ENCODE data around the gene ARL4A.

Gene ARL4A

DNA sequence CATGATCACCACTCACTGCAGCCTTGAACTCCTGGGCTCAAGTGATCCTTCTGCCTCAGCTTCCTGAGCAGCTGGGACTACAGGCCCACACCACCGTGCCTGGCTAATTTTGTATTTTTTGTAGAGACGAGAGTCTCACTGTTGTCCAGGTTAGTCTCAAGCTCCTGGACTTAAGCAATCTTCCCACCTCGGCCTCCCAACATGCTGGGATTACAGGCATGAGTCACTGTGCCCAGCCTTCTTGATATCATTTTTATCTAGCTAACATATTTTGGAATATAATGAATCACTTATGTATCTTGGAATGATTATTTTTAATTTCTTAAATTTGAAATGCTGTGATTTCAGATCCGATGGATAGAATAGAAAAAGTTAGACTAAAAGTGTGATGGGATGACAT lies 18.4 kb downstream of the ARL4A start:
- no peak for DNase-seq

DNA sequence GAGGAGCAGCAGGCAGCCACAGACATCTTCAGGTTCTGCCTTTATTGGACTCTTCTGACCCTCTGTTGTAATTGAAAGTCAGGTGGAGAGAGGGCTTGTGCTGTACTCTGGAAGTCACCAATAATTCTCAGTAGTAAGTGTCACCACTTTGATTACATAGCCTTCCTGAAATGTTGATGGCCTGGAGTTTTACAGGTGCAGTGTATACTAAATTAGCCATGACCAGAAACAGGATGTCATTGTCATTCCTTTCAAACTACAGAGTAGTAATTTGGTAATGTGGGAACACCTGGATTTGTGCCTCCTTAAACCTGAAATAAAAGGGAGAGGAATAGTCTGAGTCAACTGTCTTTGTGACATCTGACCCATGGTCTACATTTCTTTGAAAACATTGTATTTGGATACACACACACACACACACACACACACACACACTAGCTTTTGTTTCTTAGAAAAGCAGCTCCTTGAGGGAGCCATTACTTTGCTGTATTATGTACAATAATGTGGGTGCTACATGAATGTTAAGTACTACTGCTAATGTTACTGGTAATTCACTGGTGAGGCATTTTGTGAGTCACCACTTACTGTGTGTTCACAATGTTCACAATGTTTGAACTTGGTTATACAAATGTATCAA lies 19.6 kb downstream of the ARL4A start:
- no peak for DNase-seq

DNA sequence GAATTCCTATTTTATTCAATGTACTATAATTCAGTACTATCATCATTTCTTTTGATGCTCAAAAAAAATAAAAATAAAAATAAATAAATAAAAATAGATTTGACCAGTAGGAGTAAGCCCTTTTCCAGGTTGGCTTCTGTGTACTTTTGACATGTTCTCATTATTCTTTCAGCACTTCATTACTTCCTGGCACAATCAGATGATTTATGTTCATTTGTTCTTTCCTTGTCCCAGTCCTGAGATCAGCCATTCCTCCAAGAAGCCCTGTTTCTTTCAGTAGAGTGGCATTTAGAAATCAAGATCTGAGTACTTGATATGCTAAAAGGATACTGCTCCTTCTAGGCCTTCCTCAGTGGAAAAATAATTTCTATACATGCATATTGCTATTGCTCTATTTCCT lies 20.9 kb downstream of the ARL4A start:
- DNase-seq, result no peak

DNA sequence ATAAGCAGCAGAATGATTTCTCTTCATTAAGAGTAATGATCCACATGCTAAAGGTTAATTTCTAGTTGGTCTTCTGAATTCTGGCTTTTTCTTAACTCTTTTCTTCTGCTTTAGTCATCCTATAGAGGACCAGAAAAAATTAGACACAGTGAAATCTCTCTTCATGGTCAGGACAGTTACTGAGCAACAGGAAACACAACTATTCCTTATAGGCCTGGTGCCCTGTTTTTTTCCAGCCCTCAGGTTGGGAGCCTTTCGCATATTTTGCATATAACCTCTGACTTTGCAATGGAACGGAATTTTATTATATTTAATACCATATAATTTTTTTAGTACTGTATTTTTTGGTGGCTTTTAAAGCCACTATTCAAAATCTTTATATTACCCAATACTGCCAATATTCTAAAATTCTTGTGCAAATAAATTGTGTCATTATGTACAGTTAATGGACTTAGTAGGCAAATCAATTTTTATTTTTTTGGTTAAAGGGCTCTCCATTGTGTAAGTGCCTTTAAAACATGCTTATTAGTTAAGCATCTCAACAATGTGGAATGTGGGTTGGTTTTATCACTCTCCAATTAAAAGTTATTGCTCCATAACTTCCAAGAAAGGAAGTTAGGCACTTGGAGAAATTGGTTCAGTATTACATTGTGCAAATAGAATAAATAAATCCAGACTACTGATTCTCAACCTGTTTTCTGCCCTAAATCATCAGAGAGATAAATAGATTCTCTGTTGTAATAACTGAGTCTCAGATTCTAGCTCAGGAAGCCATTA lies 22.5 kb downstream of the ARL4A start:
- no peak for DNase-seq

DNA sequence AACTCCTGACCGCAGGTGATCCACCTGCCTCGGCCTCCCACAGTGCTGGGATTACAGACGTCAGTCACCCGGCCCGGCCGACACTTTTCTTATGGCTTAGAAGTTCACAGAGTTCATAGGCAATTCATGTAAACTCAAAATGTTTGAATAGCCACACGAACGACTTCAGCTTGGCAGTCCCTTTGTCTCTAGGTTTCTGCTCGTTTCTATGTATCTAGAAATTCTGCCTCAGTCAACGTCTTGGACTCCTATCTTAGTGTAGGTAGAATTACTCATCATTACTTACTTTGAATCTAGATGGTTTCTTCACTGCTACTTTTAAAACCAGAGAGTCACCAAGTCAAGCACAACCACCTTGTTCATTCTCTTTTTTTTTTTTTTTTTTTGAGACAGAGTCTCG lies 23.7 kb downstream of the ARL4A start:
- DNase-seq, result no peak

DNA sequence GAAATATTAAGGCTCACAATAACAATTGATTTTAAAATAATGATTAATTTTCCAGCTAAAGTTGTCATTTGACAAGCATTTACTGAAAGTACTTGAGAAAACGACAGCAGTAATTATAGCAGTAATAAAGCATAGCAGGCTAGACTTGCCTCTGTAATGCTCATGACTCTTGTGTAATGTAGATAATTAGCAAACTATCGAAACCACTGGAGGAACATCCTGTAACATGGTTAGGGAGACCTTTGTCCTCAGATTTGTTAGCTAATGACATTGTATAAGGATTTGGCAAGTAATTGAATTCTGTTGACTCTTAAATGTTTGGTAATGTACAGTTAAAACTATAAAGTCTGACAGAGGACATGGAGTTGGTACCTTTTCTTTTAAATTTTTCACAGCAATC lies 24.8 kb downstream of the ARL4A start:
- DNase-seq, result no peak

DNA sequence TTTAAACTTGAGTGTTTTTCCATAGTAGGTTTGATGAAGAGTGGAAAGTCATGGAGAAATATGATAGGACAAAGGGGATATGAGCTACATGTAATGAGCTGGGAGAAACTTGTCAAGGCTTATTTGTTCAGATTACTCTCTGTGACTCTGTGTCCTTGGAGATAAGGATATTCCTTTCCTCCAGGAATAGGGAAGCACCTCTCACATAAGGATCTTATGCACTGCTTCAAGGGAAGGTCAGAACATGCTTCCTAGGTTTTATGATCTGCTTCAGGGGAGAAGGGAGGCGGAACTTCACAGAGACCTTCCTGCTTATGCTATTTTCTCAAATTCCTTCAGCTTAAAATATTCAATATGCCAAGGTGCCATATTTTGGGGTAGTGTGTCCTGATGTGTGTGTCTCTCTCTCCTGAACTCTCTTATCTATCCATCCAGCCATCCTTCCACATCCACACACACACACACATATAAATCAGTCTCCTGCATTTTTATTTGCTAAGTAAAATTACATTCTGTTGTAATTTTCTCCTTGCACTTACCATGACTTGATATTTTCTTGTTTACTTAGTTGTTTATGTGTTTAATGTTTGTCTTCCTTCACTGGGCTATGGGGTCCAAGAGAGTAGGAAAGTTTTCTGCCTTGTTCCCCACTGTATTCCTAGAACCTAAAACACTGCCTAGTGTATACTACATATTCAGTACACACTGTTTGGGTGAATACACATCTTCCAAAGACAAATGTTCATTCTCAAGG lies 26.4 kb downstream of the ARL4A start:
- DNase-seq, result no peak

DNA sequence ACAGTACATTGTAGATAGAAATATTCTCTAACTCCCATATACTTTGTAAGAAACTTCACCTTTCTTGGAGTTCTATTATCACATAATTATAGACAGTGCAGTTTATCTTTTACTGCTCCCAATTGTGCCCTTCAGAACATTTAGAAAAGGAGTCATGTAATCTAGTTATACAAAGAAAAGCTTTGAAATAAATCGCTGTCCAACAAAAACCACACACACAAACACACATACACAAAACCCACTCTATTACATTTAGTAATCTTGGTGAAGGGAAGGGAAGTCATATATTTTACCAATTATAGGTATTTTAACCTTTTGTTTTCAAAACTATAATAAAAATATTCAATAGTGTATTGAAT lies 26.9 kb downstream of the ARL4A start:
- no peak for DNase-seq

DNA sequence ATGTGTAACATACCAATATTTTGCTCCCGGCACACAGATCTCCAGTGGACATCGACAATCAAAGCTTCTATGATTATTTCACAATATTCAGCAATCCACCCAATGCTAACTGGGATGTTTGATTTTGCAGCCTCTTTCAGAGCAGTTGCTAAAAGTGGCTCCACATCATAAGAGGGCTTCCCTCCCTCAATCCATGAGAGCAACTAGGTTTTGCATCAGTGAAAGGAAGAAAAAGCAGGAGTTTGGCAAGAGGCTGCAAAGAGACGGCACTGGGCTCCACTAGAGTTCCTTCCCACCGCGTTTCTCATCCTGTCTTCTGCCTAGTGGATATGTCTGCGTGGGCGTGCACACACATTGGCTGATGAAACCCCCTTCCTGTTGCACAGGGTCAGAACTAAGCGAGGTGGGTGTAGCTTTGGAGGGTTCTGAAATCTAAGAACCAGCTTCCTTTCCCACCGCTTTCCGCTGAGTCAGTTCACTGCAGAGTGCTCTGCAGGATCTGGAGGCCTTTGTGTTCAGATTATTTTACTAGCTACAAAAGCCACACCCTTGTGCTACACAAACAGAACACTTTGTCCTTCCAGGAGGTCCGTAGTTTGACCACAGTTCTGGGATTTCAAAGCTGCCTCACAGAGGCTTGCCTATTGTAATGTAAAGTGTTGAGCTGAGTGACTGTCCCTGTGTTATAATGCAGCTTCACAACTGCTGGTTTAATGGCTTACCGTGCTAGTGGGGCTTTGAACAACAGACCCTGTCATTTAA lies 28.1 kb downstream of the ARL4A start:
- DNase-seq, result no peak

DNA sequence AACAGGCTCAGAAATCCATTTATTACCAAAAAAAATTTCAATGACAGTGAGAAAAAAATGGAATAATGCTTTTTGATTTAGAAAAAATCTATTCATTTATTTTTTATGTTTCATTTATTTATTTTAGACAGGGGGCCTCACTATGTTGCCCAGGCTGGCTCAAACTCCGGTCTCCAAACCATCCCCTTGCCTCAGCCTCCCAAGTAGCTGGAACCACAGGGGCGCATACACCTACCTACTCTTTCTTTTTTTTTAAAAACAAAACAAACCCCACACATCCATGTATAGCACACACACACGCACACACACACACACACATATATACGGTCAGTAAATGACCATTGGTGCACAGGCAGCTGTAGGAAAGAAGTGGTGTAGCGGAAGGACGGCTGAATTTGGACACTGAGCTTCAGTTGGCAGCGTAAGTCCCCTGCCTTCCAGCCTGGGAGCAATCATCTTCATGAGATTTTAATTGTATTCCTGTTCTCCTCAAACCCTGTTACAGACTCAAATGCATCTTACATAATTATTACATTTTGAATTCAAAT lies 28.8 kb downstream of the ARL4A start:
- no peak for DNase-seq

DNA sequence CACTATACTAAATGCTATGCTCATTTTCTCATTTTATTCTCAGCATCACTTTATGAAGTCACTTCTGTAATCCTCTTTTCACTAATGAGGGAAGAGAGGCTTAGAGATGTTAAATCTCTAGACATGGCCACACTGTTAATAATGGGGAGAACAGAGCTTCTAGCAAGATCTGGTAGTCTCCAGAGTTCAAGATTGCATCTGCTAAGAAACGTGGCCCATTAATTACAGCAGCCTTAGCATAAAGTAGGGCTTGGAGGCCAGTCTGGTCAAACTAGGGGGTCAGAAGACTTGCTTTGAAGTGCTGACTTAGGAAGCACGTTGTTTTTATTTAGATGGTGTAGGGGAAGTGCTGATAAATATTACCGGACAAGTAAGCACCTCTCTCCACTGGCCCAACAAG lies 29.3 kb downstream of the ARL4A start:
- no peak for DNase-seq

DNA sequence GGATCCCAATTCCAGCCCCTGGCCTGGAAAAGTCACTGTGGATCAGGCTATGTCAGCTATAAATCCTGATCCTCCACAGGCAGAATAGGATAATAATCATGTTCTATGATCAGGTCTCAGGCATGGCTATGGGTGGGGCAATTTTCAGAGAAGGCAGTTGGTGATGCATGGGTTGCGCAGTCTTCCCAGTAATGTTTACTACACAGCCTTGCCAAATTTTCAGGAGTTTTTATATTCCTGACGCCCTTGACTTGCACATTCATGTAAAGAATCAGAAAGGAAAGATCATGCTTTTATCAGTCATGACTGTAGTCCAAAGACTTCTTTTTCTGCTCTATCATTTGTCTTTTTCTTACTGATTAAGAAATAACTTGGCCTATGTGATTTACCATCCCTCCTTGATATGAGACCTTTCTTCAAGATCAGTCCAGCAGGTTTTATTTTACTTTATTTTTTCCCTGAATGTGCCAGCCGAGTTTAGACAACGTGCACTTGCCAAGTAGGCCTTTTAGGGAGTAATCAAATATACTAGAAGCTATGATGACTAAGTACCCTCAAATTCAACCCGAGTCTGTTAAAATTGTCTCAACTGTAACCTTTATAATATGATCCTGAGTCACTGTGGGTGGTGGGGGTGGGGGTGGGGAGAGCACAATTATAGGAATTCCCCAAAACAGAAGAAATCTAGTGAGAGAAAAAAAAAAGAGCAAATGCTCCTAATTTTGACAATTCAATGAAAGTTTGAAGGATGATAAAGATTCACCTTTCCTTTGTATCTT lies 31.9 kb downstream of the ARL4A start:
- DNase-seq, result no peak

DNA sequence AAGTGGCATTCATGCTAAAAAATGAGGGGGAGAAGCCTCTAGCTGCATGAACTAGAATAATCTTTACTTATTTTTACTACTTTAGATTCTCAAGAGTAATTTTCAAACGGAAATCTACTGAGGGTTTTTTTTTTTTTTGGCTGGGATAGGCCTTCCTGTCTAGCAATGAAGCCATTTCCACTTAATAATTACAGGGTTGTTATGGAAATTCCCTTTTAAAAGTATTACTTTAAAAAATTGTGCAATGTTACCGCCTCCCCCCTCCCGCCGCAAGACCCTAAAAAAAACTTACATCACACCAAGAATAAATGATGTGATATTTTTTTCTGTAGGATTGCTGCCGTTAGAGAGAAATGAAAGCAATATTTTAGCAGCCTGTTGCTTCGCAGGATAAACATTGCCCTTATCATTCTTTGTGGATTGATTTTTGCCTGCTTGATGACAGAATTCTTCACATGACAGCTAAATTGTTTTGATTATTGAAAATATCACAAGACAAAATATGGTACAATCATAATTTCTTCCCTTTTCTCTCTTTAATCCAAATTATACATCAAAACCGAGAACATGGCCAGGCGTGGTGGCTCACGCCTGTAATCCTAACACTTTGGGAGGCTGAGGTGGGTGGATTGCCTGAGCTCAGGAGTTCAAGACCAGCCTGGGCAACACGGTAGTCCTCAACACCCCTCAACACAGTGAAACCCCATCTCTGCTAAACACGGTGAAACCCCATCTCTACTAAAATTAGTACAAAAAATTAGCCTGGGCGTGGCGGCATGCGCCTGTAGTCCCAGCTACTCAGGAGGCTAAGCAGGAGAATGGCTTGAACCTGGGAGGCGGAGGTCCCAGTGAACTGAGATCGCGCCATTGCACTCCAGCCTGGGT lies 32.8 kb downstream of the ARL4A start:
- DNase-seq, result no peak

DNA sequence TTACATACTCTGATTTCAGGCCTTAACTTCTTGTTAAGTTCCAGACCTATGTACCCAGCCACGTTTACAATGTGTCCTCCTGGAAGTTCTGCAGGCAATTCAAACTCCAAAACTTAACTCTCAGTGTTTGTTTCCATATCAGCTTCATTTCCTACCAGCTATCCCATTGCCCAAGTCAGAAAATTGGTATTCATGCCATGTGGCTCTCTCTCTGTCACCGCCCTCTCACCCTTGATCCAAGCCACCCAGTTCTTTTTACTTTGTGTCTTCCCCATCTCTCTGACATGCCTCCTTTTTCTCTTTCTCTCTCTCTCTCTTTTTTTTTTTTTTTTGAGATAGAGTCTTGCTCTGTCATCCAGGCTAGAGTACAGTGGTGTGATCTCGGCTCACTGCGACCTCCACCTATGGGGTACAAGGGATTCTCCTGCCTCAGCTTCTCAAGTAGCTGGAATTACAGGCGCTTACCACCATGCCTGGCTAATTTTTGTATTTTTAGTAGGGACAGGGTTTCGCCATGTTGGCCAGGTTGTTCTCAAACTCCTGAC lies 33.9 kb downstream of the ARL4A start:
- no peak for DNase-seq

DNA sequence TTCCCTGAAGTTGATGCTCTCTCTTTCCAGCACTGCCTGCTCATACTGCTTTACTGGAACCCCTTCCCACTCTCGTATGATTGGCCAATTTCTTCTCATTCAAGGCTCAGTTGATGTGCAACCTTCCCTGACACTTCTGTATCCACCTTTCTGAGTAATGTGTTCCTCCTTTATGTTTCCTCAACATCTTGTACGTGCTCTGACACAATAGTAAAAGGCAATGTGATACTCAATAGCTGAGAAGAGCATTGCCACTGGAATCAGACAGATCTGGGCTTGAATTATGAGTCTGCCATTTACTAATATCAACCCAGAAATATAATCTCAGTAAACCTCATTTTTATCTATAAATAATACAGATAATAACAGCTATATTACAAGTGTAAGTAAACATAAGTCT lies 34.7 kb downstream of the ARL4A start:
- no peak for DNase-seq

DNA sequence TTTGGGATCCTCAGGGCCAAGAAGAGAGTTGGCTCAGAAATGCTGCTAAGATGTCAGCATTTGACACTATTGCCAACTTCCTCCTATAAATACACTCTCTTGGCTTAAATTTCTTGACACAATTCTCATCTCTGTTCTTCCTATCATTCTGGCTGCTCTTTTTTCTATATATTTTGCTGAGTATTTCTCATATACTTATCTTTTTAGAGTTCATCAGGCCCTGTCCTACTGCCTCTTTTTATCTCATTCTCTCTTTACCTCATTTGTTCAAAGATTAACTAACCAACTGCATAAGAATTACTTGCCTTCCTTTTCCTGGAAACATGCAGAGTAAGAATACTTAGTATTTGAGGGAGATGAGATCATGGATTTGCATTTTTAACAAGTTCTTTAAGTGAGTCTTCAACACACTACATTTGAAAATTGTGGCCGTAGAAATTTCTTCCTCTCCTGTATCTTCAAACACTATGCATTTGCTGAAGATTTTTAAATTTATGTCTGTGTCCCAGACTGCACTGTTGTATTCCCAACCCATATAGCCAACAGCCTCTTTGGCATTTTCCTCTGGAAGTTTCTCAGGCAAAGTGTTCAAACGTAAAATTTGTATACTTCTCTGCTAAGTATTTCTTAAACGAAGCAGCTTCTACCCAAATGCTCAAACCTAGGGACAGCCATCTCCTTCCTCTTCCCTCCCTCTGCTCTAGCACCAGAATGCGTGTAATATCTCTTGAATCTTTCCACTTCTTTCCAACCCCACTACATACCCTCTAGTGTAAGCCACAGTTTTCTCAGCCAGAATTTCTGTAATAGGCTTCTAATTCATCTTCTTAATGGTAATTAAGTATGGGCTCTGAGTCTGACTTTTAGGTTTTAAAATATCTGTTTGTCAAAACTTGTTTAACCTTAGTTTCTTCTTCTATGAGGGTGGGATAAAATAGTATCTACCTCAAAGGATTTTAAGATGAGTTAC lies 35.5 kb downstream of the ARL4A start:
- DNase-seq, result no peak

DNA sequence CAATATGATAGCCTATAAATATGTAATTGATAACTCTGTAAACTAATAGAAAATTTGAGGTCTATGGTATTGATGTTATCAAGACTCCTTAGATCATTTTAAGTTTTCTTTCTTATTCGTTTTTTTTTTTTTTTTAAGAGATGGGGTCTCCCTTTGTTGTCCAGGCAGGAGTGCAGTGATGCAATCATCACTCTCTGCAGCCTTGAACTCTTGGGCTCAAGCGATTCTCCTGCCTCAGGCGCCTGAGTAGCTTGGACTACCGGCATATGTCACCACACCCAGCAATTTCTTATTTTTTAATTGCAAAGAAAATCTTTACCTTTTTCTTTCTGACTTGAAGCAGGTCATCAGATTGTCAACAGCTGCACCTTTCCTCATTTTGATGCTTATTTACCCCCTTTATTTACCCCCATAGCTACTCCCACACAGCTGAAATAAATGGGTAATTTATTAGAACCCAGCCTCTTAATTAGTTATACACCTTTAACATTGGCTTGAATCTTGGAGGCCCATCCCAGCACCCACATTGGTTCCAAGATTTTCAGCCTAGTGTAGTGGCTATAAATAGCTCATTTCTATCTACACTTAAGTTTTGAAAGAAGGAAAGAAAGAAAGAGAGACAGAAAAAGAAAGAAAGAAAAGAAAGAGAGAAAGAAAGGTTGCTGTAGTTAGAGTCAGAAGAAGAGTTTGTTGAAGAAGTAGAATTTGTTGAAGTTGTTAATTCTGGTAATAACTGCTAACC lies 38.3 kb downstream of the ARL4A start:
- DNase-seq, result no peak

DNA sequence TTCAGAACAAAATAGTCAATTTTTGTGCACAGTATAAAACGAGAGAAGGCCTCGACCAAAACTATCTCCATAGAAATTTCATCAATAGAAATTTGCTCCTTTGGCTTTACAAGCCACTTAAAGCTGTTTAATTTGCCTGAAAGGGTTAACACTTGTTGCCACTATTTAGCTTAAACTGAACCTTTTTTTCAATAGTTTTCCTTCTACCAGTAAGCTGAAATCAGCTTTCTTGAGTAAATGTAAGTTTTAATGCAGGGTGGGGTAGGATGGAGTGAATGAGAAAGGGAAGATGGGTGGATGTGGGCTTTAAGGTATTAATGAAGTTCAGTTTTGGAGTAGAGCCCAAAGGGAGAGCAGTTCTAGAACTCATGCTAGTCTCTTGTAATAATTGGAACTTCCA lies 39.5 kb downstream of the ARL4A start:
- no peak for DNase-seq

All from activated T-cell treated with anti-CD3 and anti-CD28 coated beads for 4 hours (primary cell).